HL-60 (cell line): ENCODE measurements around the gene TMEM190.
A peak's percentile ranks its signal among the peaks of the same experiment; 100 is the strongest.
"Not testable (repeated sequence)": the region's sequence is repeated elsewhere in the genome, so short reads cannot be mapped to it uniquely, and the experiment has no call there.

Source experiments
- DNase-seq, 2 experiments: peaks; one replicate each; pipeline ENCODE4 v3.0.0-alpha.2; 2010 to 2020; ENCODE audit warnings: low read depth in 1 of 2, low spot score in 1 of 2
- H3K27ac ChIP-seq: fragments of 250-450 bp; sonication (Bioruptor Pico); replicated peaks from 2 replicates; pipeline ENCODE4 v1.5.1; 2020; ENCODE audit warnings: mild to moderate bottlenecking, moderate library complexity
- H3K27me3 ChIP-seq: fragments of 250-450 bp; sonication (Bioruptor Pico); 2 replicates; pipeline ENCODE4 v1.5.1; 2021; ENCODE audit warnings: mild to moderate bottlenecking, moderate library complexity; ENCODE audit not compliant: insufficient read depth, poor library complexity, severe bottlenecking
- H3K4me3 ChIP-seq: replicated peaks from 2 replicates; pipeline ENCODE4 v1.5.1; 2011; ENCODE audit warnings: mild to moderate bottlenecking, control low read depth, low read length; ENCODE audit not compliant: insufficient read depth
- GABPA ChIP-seq: IDR thresholded peaks from 2 replicates; pipeline ENCODE4 v1.6.1; 2012; ENCODE audit warnings: low read depth
- POLR2AphosphoS5 ChIP-seq: IDR thresholded peaks from 2 replicates; pipeline ENCODE4 v1.6.1; 2012; ENCODE audit warnings: low read depth
- SPI1 ChIP-seq: IDR thresholded peaks from 2 replicates; pipeline ENCODE4 v1.6.1; 2012; ENCODE audit warnings: low read depth, mild to moderate bottlenecking, borderline replicate concordance
- TF ChIP-seq, protein P1 (sequence below): IDR thresholded peaks from 2 replicates; pipeline ENCODE4 v1.6.1; 2012; ENCODE audit warnings: low read depth; ENCODE audit not compliant: insufficient replicate concordance
- TF ChIP-seq, protein P2 (sequence below): IDR thresholded peaks from one replicate; pipeline ENCODE4 v1.5.1; 2011; ENCODE audit warnings: low read length, control low read depth, inconsistent platforms; ENCODE audit not compliant: insufficient read depth

Gene TMEM190

DNA sequence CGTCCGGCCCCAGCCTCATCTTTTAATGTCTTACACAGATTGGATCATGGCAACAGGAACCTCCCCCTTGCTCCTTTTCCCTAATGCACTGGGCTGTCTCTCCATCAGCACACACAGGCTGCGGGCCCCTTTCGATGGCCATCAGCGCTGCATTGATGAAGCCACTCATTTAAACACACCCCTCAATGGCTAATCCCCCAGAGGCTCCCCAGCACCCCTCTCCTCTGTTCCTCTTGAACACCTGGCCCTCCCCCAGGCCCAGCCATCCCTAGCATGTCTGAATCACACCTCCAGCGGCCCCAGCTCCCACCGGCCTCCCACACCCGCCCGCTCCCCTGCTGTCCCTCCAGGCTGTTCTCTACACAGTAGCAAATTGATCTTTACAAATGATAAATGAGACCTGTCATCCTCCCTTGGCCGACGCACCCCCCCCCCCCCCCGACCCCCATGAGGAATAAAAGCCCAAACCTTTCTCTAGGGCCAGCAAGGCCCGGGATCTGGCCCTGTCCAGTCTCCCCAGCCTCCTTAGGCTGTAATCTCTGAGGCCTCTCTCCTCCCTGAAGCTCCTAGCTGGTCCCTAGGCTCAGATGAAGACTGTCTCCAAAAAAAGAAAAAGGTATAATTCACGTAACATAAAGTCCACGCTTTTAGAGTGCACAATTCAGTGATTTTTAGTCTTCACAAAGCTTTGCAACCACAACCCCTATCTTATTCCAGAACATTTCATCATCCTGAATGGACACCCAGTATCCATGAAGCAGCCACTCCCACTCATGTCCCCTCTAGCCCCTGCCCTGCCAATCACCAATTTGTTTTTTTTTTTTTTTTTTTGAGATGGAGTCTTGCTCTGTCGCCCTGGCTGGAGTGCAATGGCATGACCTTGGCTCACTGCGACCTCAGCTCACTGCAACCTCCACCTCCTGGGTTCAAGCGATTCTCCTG, 16.5 kb downstream of the TMEM190 start:
- no peak for DNase-seq
- TF ChIP-seq SPI1 (no peak), POLR2AphosphoS5 (no peak), GABPA (no peak)
- TF ChIP-seq, protein P1, sequence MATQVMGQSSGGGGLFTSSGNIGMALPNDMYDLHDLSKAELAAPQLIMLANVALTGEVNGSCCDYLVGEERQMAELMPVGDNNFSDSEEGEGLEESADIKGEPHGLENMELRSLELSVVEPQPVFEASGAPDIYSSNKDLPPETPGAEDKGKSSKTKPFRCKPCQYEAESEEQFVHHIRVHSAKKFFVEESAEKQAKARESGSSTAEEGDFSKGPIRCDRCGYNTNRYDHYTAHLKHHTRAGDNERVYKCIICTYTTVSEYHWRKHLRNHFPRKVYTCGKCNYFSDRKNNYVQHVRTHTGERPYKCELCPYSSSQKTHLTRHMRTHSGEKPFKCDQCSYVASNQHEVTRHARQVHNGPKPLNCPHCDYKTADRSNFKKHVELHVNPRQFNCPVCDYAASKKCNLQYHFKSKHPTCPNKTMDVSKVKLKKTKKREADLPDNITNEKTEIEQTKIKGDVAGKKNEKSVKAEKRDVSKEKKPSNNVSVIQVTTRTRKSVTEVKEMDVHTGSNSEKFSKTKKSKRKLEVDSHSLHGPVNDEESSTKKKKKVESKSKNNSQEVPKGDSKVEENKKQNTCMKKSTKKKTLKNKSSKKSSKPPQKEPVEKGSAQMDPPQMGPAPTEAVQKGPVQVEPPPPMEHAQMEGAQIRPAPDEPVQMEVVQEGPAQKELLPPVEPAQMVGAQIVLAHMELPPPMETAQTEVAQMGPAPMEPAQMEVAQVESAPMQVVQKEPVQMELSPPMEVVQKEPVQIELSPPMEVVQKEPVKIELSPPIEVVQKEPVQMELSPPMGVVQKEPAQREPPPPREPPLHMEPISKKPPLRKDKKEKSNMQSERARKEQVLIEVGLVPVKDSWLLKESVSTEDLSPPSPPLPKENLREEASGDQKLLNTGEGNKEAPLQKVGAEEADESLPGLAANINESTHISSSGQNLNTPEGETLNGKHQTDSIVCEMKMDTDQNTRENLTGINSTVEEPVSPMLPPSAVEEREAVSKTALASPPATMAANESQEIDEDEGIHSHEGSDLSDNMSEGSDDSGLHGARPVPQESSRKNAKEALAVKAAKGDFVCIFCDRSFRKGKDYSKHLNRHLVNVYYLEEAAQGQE: no peak
- TF ChIP-seq, protein P2, sequence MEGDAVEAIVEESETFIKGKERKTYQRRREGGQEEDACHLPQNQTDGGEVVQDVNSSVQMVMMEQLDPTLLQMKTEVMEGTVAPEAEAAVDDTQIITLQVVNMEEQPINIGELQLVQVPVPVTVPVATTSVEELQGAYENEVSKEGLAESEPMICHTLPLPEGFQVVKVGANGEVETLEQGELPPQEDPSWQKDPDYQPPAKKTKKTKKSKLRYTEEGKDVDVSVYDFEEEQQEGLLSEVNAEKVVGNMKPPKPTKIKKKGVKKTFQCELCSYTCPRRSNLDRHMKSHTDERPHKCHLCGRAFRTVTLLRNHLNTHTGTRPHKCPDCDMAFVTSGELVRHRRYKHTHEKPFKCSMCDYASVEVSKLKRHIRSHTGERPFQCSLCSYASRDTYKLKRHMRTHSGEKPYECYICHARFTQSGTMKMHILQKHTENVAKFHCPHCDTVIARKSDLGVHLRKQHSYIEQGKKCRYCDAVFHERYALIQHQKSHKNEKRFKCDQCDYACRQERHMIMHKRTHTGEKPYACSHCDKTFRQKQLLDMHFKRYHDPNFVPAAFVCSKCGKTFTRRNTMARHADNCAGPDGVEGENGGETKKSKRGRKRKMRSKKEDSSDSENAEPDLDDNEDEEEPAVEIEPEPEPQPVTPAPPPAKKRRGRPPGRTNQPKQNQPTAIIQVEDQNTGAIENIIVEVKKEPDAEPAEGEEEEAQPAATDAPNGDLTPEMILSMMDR: no peak
- H3K27ac ChIP-seq: no peak overlapping the region
- H3K27me3 ChIP-seq: no peaks in the 10 kb centered on the region
- no peak overlapping the region for H3K4me3 ChIP-seq

DNA sequence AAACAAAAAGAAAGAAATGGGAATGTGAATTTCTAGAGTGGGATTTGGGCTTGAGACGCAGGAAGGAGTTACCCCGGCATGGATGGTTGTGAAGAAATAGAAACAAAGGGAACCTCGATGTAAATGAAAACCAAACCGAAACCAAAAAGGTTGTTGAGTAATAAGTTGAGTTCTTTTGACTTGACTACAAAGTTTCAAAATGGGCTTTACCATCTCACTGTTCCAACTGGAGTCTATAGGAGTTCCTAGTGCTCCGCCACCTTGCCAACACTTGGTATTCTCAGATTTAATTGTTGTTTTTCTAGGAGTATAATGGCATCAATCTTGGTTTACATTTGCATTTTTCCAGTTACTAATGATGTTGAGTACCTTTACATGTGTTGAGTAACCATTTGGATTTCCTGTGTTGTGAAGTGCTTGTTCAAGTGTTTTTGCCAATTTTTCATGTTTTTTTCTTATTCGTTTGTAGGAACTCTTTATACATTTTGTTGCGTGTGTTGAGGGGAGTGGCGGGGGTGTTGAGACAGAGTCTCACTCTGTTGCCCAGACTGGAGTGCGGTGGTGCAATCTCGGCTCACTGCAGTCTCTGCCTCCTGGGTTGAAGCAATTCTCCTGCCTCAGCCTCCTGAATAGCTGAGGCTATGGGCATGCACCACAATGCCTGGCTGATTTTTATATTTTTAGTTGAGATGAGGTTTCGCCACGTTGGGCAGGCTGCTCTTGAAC, 21.7 kb downstream of the TMEM190 start:
- no peak for TF ChIP-seq GABPA
- no peak for TF ChIP-seq SPI1
- TF ChIP-seq, protein P2: no peak
- TF ChIP-seq, protein P1: no peak
- no peak for TF ChIP-seq POLR2AphosphoS5
- peak in 1 of 2 experiments; percentile 75 for DNase-seq
- Histone ChIP-seq H3K4me3 (no peak overlapping the region), H3K27ac (peak overlapping the region; percentile 6; the same call in 1 of the 2 replicates), H3K27me3 (no peaks in the 10 kb centered on the region)

DNA sequence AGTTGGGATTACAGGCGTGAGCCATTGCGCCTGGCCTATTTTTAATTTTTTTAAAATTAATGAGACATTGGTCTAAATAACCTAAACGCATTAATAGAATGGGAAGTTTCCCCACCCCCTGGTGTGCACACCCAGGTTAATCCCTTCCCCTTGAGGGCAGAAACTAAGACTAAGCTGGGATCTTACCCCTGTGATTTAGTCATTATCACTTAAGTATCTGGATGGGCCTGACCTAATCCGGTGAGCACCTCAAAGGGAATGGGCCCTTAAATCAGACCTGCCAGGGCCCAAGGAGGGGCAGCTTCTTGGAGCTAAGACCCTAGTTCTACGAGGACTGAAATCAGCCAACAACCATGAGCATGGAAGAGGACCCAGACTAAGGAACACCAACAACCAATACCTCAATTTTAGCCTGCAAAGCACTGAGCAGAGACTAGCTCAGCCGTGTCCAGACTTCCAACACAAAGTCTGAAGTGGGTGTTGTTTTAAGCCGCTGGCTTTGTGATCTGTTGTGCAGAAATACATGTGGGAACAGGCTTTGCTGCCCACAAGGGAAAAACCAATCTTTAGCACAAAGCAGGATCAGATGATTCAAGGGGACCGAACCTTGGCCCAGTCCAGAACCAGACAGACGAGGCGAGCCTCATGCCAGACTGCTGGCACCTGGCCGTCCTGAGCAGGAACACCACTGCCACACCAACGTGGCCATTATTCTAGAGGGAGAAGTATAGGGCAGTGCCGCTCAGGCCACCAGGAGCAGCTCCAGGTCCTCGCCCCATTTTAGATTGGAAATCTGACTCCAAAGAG, 23.9 kb downstream of the TMEM190 start:
- TF ChIP-seq SPI1 (no peak), POLR2AphosphoS5 (peak; percentile 46; the same call in 1 of the 2 replicates)
- Histone ChIP-seq H3K27ac (no peak overlapping the region), H3K27me3 (no peaks in the 10 kb centered on the region), H3K4me3 (no peak overlapping the region)
- DNase-seq: no peak

DNA sequence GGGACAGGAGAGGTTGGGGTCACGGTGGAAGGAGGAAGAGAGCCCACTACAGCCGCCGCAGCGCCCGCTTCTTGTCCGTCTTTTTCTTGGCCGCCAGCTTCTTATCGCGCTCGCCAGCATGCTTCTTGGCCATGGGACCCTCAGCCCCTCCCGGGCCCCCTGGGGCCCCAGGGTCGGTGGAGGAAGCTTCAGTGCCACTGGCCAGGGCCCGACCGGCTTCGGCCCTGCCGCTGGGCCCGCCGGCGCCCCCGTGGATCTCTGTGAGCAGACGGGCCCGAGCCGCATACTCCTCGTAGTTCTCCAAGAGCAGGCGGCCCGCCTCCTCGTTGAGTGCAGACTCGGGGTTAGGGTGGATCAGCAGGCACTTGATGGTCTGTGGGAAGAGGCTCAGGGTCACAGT, 24.8 kb downstream of the TMEM190 start:
- not testable (repeated sequence) for H3K4me3 ChIP-seq, H3K27ac ChIP-seq, H3K27me3 ChIP-seq, DNase-seq
